Calu3 (cell line): Measurements from ENCODE around the gene HS3ST5. TPM values are rescaled to one million over a fixed set of nuclear protein-coding genes. Genes with fewer than 3 reads are reported as not detected.

ENCODE experiments used
- BruUV-seq: library from RNA; stranded (reverse); fragments of 400-500 nt; replicated peaks from 2 replicates; lab custom pipeline; 2021; lab: Mats Ljungman, UMichigan
- CTCF ChIA-PET: fragments of 300-600 bp; sonication (Branson Sonifier 250); formaldehyde crosslinking; loops from one replicate; lab custom pipeline; 2022; ENCODE audit warnings: antibody characterized with exemption; lab: Charles Lee
- DNase-seq: peaks from one replicate; pipeline ENCODE4 v3.0.0; 2022
- H3K27ac Mint-ChIP-seq: one replicate; pipeline ENCODE4 v1.8.0; 2022; ENCODE audit warnings: mixed read lengths; ENCODE audit not compliant: unreplicated experiment
- H3K27me3 Mint-ChIP-seq: one replicate; pipeline ENCODE4 v1.8.0; 2022; ENCODE audit warnings: mixed read lengths; ENCODE audit not compliant: unreplicated experiment
- H3K36me3 Mint-ChIP-seq: one replicate; pipeline ENCODE4 v1.8.0; 2022; ENCODE audit warnings: mild to moderate bottlenecking, moderate library complexity, mixed read lengths; ENCODE audit not compliant: insufficient read depth, unreplicated experiment
- H3K4me1 Mint-ChIP-seq: one replicate; pipeline ENCODE4 v1.8.0; 2022; ENCODE audit warnings: mild to moderate bottlenecking, low read depth, mixed read lengths; ENCODE audit not compliant: unreplicated experiment
- H3K4me3 Mint-ChIP-seq: one replicate; pipeline ENCODE4 v1.8.0; 2022; ENCODE audit warnings: mild to moderate bottlenecking, low read depth, moderate library complexity, mixed read lengths; ENCODE audit not compliant: unreplicated experiment
- H3K9me3 Mint-ChIP-seq: one replicate; pipeline ENCODE4 v1.8.0; 2022; ENCODE audit warnings: low read depth, mixed read lengths; ENCODE audit not compliant: unreplicated experiment
- intact Hi-C: fragments of 100-400 bp; cut with micrococcal nuclease; formaldehyde crosslinking; loops from one replicate; pipeline ENCODE4 v1.10.0; 2022; ENCODE audit not compliant: unreplicated experiment
- total RNA-seq: library from RNA; stranded (reverse); gene quantifications from 2 replicates; pipeline ENCODE4 v1.2.3, GENCODE V29; 2022
- TF ChIP-seq, protein P1 (sequence below): fragments of 200-600 bp; IDR thresholded peaks from one replicate; pipeline ENCODE4 v1.8.0; 2022; ENCODE audit warnings: antibody characterized with exemption; ENCODE audit not compliant: unreplicated experiment

The HS3ST5 gene
- total RNA-seq, 1 experiment from 2014 or later, result 0.40 TPM

DNA sequence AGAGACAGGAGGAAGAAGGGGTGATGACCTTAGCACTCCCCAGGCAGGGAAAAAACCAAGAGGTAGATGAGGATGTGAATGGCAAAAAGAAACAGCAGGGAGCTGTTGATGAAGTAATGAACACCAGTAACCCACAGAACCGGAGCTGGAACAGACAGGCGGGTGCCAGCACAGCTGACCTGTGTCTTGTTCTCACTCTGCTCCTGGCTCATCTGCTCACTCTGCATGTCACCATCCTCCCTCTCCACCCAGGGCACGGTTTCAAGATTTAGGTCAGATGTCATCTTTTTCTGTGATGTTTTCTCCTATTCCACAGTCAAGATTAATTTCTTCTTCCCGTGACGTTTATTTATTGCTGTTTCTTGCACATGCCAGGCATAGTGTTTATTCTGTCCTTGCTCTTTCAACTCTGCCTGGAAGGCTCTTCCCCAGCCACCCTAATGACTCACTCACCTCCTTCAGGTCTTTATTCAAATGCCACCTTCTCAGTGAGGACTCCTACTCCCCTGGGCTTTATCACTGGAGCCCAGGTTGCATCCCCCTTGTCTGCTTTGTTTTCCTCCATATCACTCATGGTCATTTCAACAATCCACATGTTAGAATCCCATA is 207.4 kb downstream of the HS3ST5 start:
- DNase-seq, result no peak
- Mint-ChIP-seq H3K4me1 (no peaks in the 10 kb centered on the region), H3K36me3 (no peaks in the 10 kb centered on the region), H3K27me3 (no peaks in the 10 kb centered on the region), H3K27ac (no peak overlapping the region), H3K4me3 (no peak overlapping the region), H3K9me3 (no peaks in the 10 kb centered on the region)
- BruUV-seq, result no TSS peak
- CTCF ChIA-PET, result no interaction called here
- intact Hi-C loops, result no loop called here
- TF ChIP-seq, protein P1, sequence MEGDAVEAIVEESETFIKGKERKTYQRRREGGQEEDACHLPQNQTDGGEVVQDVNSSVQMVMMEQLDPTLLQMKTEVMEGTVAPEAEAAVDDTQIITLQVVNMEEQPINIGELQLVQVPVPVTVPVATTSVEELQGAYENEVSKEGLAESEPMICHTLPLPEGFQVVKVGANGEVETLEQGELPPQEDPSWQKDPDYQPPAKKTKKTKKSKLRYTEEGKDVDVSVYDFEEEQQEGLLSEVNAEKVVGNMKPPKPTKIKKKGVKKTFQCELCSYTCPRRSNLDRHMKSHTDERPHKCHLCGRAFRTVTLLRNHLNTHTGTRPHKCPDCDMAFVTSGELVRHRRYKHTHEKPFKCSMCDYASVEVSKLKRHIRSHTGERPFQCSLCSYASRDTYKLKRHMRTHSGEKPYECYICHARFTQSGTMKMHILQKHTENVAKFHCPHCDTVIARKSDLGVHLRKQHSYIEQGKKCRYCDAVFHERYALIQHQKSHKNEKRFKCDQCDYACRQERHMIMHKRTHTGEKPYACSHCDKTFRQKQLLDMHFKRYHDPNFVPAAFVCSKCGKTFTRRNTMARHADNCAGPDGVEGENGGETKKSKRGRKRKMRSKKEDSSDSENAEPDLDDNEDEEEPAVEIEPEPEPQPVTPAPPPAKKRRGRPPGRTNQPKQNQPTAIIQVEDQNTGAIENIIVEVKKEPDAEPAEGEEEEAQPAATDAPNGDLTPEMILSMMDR, result no peak

DNA sequence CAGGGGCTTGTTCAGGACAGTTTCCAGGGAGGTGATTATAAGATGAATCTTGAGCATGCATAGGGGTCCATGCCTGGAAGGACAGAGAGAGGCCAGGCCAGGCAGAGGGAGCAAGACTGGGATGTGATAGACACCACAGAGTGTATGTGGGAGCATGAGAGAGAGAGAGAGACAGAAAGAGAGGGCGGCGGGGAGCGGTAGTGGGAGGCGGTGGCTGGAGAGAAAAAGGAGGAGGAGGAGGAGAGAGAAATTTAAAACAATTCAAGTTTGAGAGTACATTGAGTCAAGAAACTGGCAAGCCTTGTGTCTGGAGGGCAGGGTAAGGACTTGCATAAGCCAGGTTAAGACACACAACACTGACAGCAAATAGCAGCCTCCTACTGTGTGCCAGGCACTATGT is 209.0 kb downstream of the HS3ST5 start:
- intact Hi-C loops, result no loop called here
- BruUV-seq, result no TSS peak

DNA sequence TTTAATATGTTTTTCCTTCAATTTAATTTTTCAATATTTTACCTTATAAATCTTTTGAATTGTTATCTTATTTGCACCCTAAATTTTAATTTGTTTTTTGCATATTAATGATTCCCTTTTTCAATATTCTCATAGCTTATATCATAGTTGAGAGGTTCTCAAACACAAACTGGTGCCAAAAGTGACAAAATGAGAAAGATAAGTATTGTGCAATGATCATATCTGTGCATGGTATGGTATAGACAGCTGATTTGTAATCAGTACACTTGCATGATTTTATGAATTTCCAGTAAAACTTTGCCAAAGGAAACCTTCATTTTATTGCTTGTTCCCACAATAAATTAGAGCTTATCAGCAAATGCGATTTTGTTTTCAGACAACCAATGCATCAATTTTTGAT is 210.9 kb downstream of the HS3ST5 start:
- TF ChIP-seq, protein P1, result no peak
- Mint-ChIP-seq H3K27me3 (no peaks in the 10 kb centered on the region), H3K9me3 (no peaks in the 10 kb centered on the region), H3K4me1 (no peaks in the 10 kb centered on the region), H3K36me3 (no peaks in the 10 kb centered on the region), H3K27ac (no peak overlapping the region), H3K4me3 (no peak overlapping the region)
- BruUV-seq, result no TSS peak
- CTCF ChIA-PET, result interaction anchor here (0.6 kb wide), 1 partner anchor 65 kb away, joined by 3 read pairs; no protein-coding TSS in a partner anchor
- intact Hi-C loops, result no loop called here
- no peak for DNase-seq

More for the DNA sequence above, 209.0 kb downstream of the HS3ST5 start:
- no peak overlapping the region for H3K4me3 Mint-ChIP-seq
- no peaks in the 10 kb centered on the region for H3K9me3 Mint-ChIP-seq
- CTCF ChIA-PET, result no interaction called here
- no peaks in the 10 kb centered on the region for H3K4me1 Mint-ChIP-seq
- DNase-seq, result no peak
- no peak overlapping the region for H3K27ac Mint-ChIP-seq
- no peaks in the 10 kb centered on the region for H3K27me3 Mint-ChIP-seq
- TF ChIP-seq, protein P1, result no peak
- H3K36me3 Mint-ChIP-seq, result no peaks in the 10 kb centered on the region

DNA sequence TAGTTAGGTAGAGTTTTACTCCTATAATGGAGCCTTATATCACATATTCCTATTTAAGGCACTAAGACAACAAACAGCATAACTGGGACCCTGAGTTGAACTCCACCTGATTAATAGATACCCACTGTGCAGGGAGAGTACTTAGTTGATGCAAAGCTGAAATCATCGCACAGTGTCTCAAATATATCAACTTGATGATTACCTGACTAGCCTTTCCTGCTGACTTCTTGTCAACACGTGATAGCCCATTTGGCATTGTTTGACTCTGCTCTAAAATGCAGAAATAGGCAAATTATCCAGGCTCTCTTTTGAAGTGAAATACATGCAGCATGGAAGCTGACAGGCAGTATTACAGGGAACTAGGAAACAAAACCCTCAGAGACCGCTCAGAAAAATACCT is 217.2 kb downstream of the HS3ST5 start:
- Mint-ChIP-seq H3K4me3 (no peak overlapping the region), H3K36me3 (no peaks in the 10 kb centered on the region), H3K4me1 (no peaks in the 10 kb centered on the region), H3K27ac (no peak overlapping the region), H3K27me3 (no peaks in the 10 kb centered on the region), H3K9me3 (no peaks in the 10 kb centered on the region)
- TF ChIP-seq, protein P1, result no peak
- CTCF ChIA-PET, result no interaction called here
- intact Hi-C loops, result no loop called here
- DNase-seq, result no peak
- BruUV-seq, result no TSS peak
